Mucosa of rectum (tissue), 2 donors: Measurements from ENCODE around the gene TNPO3.

Experiments
- H3K27ac ChIP-seq, 2 donors: one replicate each; pipeline ENCODE4 v1.7.0; 2013; ENCODE audit warnings: inconsistent platforms in 2 of 2, low read depth in 2 of 2, low read length in 2 of 2
- H3K27me3 ChIP-seq, 2 donors: one replicate each; pipeline ENCODE4 v1.7.0; 2013; ENCODE audit warnings: low read length in 2 of 2; ENCODE audit not compliant: control insufficient read depth in 2 of 2, insufficient read depth in 2 of 2
- H3K36me3 ChIP-seq, 2 donors: one replicate each; pipeline ENCODE4 v1.7.0; 2013; ENCODE audit warnings: low read length in 2 of 2; ENCODE audit not compliant: control insufficient read depth in 2 of 2, insufficient read depth in 2 of 2
- H3K4me1 ChIP-seq, 2 donors: one replicate each; pipeline ENCODE4 v1.7.0; 2013; ENCODE audit warnings: low read length in 2 of 2, mild to moderate bottlenecking in 1 of 2; ENCODE audit not compliant: control insufficient read depth in 2 of 2, insufficient read depth in 2 of 2
- H3K4me3 ChIP-seq, 2 donors: one replicate each; pipeline ENCODE4 v1.7.0; 2013; ENCODE audit warnings: low read length in 2 of 2
- H3K9ac ChIP-seq, 2 donors: one replicate each; pipeline ENCODE4 v1.7.0; 2013; ENCODE audit warnings: low read length in 2 of 2, low read depth in 1 of 2, mild to moderate bottlenecking in 1 of 2
- H3K9me3 ChIP-seq, 2 donors: one replicate each; pipeline ENCODE4 v1.7.0; 2013; ENCODE audit warnings: low read length in 2 of 2; ENCODE audit not compliant: control insufficient read depth in 2 of 2
- donor health status: healthy.
- donor health status: Normal muscosa, but diverticular disease.

TNPO3 gene

DNA sequence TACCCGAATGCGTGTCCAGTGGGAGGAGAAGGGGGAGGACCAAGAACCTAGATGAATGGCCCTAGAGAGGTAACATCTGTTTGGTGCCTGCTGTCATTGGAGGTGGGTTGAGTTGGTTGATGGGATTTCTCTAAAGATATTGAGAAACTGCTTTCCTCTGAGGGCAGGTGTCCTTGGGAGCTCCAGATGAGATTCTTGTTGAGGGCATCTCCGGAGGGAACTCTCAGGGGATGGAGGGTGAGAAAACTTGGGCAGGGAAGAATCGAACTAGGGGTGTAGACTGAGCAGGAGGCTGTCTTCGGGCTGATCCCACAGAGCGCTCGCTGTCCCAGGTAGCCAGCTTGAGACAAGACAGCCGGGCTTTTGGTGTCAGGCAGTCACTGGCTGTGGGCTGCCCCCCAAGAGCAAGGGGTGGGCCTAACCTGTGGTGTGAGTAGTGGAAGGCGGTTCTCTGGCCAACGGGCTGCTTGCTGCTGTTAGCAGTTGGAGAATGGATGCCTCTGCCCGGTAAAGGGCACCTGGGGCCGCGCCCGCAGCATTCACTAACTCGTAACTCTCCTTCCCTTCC lies 113.5 kb downstream of the TNPO3 start:
- no peaks in the 10 kb centered on the region for H3K9me3 ChIP-seq
- H3K4me1 ChIP-seq: peaks cover 19 to 21% of the 10 kb centered on the region in 2 donors
- peak overlapping the region; percentile 63 to 77 for H3K27ac ChIP-seq
- H3K9ac ChIP-seq: no peak overlapping the region
- H3K36me3 ChIP-seq: peaks cover 0 to 3% of the 10 kb centered on the region in 2 donors
- no peaks in the 10 kb centered on the region for H3K27me3 ChIP-seq
- peak overlapping the region; percentile 31 to 39 for H3K4me3 ChIP-seq

DNA sequence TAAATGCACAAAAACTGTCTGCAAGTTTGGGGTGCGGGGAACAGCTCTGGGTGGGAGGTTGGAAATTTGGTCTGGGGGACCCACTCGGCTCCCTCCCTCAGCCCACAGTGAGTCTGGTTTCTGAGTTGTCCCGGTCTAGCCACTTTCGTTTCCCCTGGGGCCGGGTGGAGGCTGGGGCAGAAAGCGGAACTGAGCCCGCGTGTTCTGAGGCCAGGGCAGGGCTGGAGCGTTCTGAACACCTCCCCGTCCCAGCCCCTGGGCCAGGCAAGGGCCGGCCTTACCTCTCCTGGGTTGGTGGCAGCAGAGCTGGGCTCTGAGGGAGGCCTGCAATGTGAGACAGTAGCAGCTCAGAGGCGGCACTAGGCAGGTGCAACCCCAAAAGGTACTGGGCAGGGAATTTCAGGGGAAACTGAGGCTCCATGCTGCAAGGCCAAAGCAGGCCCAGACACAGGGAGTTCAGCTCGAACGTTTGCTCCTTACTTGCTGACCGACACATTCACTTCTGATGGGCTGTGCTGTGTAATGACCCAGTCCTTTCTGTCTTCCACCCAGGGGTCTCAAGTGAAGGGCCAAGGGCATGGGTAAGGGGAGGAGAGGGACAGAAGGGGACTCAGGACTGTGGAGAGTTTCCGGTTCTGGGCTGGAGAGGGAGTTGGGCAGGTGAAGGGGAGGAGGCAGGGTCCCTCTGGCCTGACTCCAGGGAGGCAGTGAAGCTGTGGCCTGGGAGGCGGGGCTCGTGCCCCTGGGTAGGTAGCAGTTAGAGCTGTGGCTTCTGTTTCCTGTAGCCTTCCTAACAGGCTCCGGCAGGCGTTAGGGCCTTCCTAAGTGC lies 114.2 kb downstream of the TNPO3 start:
- peak overlapping the region; percentile 39 to 54 for H3K4me3 ChIP-seq
- peaks cover 0 to 2% of the 10 kb centered on the region in 2 donors for H3K36me3 ChIP-seq
- peaks cover 19 to 22% of the 10 kb centered on the region in 2 donors for H3K4me1 ChIP-seq
- no peaks in the 10 kb centered on the region for H3K27me3 ChIP-seq
- peak overlapping the region; percentile 63 to 77 for H3K27ac ChIP-seq
- no peaks in the 10 kb centered on the region for H3K9me3 ChIP-seq
- H3K9ac ChIP-seq: peak overlapping the region; percentile 26 to 47

DNA sequence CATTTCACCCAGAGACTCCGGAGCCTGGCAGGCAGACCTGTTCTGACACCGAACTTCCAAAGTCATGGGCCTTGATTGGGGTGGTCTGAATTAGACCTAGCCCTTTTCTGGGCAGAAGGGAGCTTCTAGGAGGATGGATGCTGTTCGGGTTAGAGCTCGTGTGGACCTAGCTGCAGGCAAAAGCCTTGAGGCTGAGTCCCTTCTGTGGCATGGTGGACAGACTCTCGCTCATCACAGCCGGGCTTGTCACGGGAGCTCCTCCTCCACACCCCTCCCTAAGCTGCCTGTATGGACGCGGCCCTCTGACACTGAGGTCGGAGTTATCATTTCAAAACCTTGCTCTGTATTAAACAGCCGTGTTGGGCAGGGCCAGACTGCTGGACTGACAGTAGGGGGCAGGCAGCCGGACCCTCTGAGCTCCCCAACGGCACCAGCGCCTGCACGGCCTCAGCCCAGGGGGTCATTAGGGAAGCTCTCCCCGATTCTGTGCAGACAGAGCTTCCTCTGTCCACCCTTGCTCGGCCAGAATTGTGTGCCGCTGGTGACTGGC lies 115.0 kb downstream of the TNPO3 start:
- Histone ChIP-seq H3K4me3 (peak overlapping the region; percentile 42 to 54), H3K27me3 (no peaks in the 10 kb centered on the region), H3K36me3 (no peaks in the 10 kb centered on the region), H3K9me3 (no peaks in the 10 kb centered on the region), H3K4me1 (peaks cover 19 to 22% of the 10 kb centered on the region in 2 donors), H3K9ac (peak overlapping the region; percentile 26 to 47), H3K27ac (peak overlapping the region; percentile 61 to 77)

DNA sequence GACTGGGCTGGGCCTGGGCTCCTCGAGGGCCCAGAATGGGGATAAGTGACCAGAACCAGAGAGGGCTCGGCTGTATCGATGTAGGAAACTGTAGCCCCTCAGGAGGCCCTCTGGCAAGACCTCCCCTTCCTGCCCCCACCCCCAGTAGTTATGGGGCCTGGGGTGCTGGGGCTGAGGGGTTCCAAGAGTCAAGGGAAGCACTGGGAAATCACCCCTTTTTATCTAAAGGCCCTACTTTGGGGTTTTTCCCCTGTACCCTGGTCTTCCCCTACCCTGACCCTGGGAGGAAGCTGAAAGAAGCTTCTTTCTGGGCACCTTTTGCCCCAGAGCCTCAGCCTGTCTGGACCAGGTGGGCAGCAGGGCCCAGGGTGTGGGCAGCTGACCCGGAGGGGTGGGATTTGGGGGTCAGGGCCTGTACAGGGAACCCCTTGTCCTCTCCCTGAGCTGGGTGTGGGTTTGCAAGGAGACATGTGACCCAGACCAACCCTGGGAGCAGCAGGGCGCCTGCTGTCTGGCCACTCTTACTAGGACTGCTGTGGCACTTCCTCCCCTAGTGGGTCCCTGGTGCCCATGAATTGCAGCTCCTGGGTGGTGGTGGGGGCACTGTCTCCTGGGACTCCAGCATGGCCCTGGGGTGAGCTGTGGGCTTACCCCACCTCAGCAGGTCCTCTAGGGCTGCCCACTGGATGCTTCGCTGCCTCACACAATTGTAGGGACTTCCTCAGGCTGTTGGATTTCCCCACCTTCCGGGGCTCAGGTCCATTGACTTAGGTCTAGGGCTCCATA lies 115.6 kb downstream of the TNPO3 start:
- Histone ChIP-seq H3K36me3 (no peaks in the 10 kb centered on the region), H3K4me3 (peak overlapping the region; percentile 42 to 54), H3K9me3 (no peaks in the 10 kb centered on the region), H3K4me1 (peaks cover 19 to 22% of the 10 kb centered on the region in 2 donors), H3K27me3 (no peaks in the 10 kb centered on the region), H3K27ac (peak overlapping the region; percentile 61 to 77), H3K9ac (peak overlapping the region in 1 of 2 donors; percentile 26)

DNA sequence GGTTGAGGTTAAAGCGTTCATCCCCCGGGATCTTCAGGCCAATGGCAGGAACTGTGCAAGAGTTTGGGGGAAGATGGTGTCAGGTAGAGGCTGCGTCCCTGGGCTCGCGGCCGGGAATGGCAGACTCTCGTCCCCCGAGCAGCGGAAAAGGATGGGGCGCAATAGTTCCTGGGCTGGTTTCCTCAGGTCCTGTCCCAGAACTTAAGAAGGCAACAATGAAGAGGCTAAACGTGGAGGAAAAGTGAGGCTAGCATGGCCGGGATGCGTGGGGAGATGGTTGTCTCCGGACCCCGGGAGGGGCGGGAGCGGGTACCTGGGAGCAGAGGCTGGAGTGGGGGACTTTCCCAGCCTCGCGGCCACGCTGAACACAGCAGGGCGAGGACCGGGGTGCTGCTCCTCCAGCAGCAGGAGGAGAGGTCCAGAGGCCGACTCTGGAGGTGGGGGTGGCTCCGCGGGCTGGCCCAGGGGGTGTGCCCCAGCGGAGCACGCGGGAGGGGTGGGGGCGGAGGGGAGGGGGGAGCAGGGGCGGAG lies 116.3 kb downstream of the TNPO3 start:
- peak overlapping the region; percentile 62 to 79 for H3K4me3 ChIP-seq
- no peaks in the 10 kb centered on the region for H3K36me3 ChIP-seq
- H3K9me3 ChIP-seq: no peaks in the 10 kb centered on the region
- peak overlapping the region; percentile 60 to 69 for H3K9ac ChIP-seq
- peaks cover 19 to 22% of the 10 kb centered on the region in 2 donors for H3K4me1 ChIP-seq
- H3K27ac ChIP-seq: peak overlapping the region; percentile 61 to 75
- H3K27me3 ChIP-seq: no peaks in the 10 kb centered on the region

DNA sequence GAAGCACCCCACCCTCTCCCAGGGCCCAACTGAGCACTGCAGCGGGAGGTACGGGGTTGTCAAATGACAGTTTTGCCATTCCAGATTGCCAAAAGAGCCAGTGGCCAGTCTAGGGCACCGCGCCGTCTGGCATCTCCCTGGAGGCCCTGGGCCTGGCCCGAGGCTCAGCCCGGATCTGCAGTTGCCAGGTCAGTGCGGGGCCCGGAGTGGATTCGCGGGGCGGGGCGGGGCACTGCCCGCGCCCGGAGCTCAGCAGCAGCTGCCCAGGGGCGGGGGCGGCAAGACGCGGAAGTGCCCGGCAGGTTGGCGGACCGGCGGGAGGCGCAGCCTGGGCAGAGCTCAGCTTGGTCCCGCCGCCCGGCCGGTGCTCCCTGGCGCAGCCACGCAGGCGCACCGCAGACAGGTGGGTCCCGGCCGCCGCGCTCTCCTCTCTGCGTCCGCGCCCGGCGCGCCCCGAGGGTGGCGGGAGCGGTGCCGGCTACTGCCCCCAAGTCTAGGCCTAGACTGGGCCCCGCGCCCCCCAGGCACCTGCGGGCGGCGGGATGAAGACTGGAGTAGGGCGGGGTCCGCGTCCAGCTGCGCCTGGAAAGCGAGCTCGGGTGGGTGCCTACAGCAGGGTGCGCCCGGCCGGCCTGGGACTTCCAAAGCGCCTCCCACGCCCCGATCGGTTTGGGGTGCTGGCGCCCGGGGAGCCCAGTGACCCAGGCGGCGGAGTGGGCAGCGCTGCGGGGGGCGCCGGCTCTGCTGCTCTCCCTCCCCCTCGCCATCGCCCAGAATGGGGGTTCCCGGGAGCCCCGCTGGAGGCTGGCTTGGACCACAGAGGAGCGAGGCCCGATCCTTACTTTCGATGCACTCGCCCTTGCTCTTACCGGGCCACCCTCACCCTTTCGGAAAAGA lies 117.0 kb downstream of the TNPO3 start, which contains the start of gene IRF5:
TSS of gene IRF5 (plus strand) at position 281 of the 897 bp plus-strand sequence. CDS start 4,155 bp downstream, outside the sequence.
- H3K27ac ChIP-seq: peak within 1 kb of the TSS; percentile 56 to 75

DNA sequence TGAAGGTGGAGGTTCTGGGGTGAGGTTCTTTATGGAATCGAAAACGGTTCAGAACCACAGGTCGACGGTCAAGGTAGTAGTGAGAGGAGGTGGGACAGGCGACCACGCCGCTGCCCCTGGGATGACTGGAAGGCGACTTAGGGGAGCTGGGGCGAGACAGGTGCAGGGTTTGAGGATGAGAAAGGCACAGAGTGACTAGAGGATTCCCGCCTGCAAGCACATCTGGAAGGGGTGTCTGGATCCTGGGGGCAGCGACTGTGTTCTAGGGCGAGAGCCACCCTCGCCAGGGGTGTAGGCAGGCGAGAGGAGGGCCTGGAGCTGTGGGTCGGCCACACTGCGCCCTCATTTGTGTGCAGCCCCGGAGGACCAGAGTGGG lies 117.7 kb downstream of the TNPO3 start:
- Histone ChIP-seq H3K4me3 (peak overlapping the region; percentile 62 to 79), H3K9me3 (no peaks in the 10 kb centered on the region), H3K27ac (peak overlapping the region; percentile 56 to 75), H3K4me1 (peaks cover 22 to 27% of the 10 kb centered on the region in 2 donors), H3K27me3 (no peaks in the 10 kb centered on the region), H3K9ac (peak overlapping the region; percentile 47 to 69), H3K36me3 (no peaks in the 10 kb centered on the region)

More for the DNA sequence above, 117.0 kb downstream of the TNPO3 start, which contains the start of gene IRF5:
- no peaks in the 10 kb centered on the region for H3K27me3 ChIP-seq
- H3K36me3 ChIP-seq: no peaks in the 10 kb centered on the region
- peaks cover 22 to 24% of the 10 kb centered on the region in 2 donors for H3K4me1 ChIP-seq
- no peaks in the 10 kb centered on the region for H3K9me3 ChIP-seq
- H3K9ac ChIP-seq: peak within 1 kb of the TSS; percentile 60 to 69
- peak within 1 kb of the TSS; percentile 62 to 79 for H3K4me3 ChIP-seq

DNA sequence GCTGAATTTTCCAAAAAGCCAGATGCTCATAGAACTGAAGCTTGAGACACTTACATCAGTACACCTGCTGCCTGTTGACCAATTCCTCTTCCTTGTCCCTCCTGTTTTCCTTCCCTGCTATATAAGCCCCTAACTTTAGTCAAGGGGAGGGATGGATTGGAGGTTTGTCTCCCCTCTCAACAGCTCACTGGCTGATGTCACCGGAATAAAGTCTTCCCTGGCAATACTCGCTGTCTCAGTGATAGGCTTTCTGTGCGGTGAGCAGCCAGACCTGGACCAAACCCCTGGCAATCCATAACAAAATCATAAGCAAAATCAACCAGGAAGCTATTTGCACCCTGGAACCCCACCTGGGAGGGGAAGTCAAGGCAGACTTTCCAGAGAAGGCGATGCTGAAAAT lies 118.1 kb downstream of the TNPO3 start:
- no peak overlapping the region for H3K27ac ChIP-seq
- peaks cover 22 to 27% of the 10 kb centered on the region in 2 donors for H3K4me1 ChIP-seq
- H3K9me3 ChIP-seq: no peaks in the 10 kb centered on the region
- no peaks in the 10 kb centered on the region for H3K36me3 ChIP-seq
- H3K9ac ChIP-seq: no peak overlapping the region
- H3K27me3 ChIP-seq: no peaks in the 10 kb centered on the region
- no peak overlapping the region for H3K4me3 ChIP-seq

DNA sequence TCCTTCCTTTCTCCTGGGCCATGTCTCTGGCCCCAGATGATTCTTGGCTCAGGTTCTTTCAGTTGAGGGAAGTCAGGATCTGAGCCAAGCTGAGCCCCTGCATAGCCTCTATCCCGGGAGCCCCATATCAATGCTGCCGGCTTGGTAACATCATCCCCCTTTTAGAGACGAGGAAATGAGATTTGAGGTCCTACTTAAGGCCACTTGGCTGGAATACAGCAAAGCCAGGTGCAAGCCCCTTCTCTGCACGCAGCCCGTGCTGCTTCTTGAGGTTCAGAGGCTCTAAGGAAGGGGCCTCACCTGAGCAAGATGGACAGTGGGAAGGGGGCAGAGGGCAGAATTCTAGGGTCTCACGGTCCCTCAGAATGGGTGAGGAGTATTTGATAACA lies 119.6 kb downstream of the TNPO3 start:
- H3K9ac ChIP-seq: no peak overlapping the region
- no peaks in the 10 kb centered on the region for H3K9me3 ChIP-seq
- H3K27ac ChIP-seq: peak overlapping the region in 1 of 2 donors; percentile 32
- peaks cover 14 to 19% of the 10 kb centered on the region in 2 donors for H3K4me1 ChIP-seq
- no peak overlapping the region for H3K4me3 ChIP-seq
- no peaks in the 10 kb centered on the region for H3K36me3 ChIP-seq
- no peaks in the 10 kb centered on the region for H3K27me3 ChIP-seq
